ENCODE results near the gene KEAP1. TPM values are rescaled to one million over a fixed set of nuclear protein-coding genes. Genes with fewer than 3 reads are reported as not detected.

Gene KEAP1
- total RNA-seq, 6 donors from 2014 or later = 34.6 to 85.1 (median 60.7) TPM

DNA sequence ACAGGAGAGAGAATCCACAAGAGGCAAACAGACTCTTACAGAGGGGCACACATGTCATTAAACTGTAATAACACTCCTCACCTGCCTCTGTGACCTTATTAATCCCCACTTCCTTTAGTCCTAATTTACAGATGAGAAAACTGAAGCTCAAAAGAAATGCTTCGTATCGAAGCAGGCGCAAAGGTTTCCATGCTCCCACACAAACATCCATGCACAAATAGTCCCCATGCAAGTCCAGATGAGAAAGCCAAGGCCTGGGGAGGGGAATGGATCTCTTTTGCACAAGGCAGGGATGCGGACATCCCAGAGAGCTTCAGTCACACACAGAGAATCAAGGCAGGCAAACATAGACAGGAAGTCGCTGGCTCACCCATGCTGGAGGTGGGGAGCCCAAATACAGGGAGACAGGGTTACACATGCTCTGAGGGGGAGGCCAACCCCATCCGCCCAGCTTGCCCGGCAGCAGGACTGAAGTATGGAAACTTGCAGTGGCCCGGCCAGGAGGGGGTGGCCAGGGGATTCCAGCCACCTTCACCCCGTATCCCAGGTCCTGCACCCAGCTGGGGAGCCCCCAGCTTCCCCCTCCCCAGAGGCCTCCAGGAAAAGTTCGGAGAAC lies 13.6 kb upstream of the KEAP1 start:
- Histone ChIP-seq H3K4me1 (peaks cover 17 to 38% (median 22%) of the 10 kb centered on the region in 4 donors), H3K27me3 (peaks cover 3 to 46% (median 31%) of the 10 kb centered on the region in 4 donors), H3K27ac (peak overlapping the region in 2 of 4 donors; percentile 4 to 36), H3K36me3 (no peaks in the 10 kb centered on the region), H3K9me3 (no peaks in the 10 kb centered on the region), H3K4me3 (peak overlapping the region in 3 of 4 donors; percentile 24 to 40 (median 39))
- 45 to 50% methylated on average over 8 to 9 of the region's 10 CpGs for WGBS, 2 donors
- ATAC-seq (ENCODE audit: low FRiP score in 2 of 2) (no peak), DNase-seq (no peak)
- TF ChIP-seq POLR2AphosphoS5 (IDR thresholded peaks at IDR 0.05) (no peak), EP300 (IDR thresholded peaks at IDR 0.05) (no peak), POLR2A (IDR thresholded peaks at IDR 0.05) (no peak)
- TF ChIP-seq, protein P1, sequence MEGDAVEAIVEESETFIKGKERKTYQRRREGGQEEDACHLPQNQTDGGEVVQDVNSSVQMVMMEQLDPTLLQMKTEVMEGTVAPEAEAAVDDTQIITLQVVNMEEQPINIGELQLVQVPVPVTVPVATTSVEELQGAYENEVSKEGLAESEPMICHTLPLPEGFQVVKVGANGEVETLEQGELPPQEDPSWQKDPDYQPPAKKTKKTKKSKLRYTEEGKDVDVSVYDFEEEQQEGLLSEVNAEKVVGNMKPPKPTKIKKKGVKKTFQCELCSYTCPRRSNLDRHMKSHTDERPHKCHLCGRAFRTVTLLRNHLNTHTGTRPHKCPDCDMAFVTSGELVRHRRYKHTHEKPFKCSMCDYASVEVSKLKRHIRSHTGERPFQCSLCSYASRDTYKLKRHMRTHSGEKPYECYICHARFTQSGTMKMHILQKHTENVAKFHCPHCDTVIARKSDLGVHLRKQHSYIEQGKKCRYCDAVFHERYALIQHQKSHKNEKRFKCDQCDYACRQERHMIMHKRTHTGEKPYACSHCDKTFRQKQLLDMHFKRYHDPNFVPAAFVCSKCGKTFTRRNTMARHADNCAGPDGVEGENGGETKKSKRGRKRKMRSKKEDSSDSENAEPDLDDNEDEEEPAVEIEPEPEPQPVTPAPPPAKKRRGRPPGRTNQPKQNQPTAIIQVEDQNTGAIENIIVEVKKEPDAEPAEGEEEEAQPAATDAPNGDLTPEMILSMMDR (IDR thresholded peaks at IDR 0.05) = no peak

DNA sequence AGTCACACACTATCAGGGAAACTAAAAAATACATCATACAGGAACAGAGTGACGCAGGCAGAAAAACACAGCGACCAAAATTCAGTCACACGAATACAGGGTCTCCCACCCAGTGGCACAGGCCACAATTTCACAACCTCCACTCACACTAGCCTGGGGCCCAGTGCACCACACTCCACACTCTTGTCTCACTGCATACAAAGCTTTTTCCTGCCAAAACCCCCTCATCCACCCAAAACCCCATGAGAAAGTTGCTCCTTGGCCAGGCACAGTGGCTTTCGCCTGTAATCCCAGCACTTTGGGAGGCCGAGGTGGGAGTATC lies 12.9 kb upstream of the KEAP1 start:
- WGBS, 2 donors = 91 to 93% methylated on average over 5 of the region's 5 CpGs
- Histone ChIP-seq H3K27me3 (peaks cover 3 to 46% (median 31%) of the 10 kb centered on the region in 4 donors), H3K9me3 (no peaks in the 10 kb centered on the region), H3K36me3 (no peaks in the 10 kb centered on the region), H3K27ac (no peak overlapping the region), H3K4me3 (peak overlapping the region in 1 of 4 donors; percentile 3), H3K4me1 (peaks cover 17 to 38% (median 22%) of the 10 kb centered on the region in 4 donors)
- no peak for TF ChIP-seq POLR2A (IDR thresholded peaks at IDR 0.05)
- TF ChIP-seq EP300 (IDR thresholded peaks at IDR 0.05) = no peak
- no peak for TF ChIP-seq POLR2AphosphoS5 (IDR thresholded peaks at IDR 0.05)
- TF ChIP-seq, protein P1 (IDR thresholded peaks at IDR 0.05) = no peak
- no peak for DNase-seq
- no peak for ATAC-seq (ENCODE audit: low FRiP score in 2 of 2)

DNA sequence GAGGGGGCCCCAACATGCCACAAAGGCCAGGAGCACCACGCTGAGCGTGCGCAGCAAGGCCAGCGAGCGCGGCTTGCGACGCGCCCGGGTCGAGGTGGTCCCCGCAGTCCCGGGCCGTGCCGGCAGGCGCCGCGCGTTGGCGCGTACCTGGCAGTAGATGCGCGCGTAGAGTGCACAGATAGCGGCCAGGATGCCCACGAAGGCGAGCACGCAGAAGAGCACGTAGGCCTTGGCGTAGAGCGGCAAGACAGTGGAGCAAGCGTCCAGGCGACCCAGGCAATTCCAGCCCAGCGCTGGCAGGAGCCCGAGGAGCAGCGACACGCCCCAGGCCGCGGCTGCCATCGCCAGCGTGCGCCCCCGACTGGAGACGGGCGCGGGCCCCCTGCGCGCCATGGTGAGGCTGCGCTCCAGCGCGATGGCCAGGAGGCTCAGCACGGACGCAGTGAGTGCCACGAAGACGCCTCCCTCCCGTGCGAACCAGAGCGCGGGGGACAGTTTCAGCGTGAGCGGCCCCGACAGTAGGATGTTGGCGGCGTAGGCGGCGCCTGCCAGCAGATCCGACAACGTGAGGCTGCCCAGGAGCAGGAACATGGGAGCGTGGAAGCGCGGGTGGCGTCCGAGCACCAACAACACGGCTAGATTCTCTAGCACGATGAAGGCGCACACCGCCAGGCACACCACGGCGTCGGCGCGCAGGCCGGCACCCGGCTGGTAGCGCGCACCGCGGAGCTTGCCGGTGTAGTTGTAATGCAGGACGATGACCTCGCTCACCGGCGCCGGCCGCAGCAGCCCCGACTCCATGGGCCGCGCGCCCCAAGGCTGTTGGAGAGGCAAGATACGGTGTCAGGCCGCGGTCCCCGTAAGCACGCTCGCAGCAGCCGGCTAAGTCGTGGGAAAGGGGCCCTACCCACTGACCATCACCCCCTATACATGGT lies 11.3 kb upstream of the KEAP1 start:
- TF ChIP-seq EP300 (IDR thresholded peaks at IDR 0.05) = no peak
- TF ChIP-seq, protein P1 (IDR thresholded peaks at IDR 0.05) = peak in 1 of 6 experiments; percentile 35
- DNase-seq (peak in 1 of 2 donors; percentile 84), ATAC-seq (ENCODE audit: low FRiP score in 2 of 2) (no peak)
- 9 to 24% methylated on average over 28 to 46 of the region's 107 CpGs for WGBS, 2 donors
- H3K27ac ChIP-seq = no peak overlapping the region
- H3K36me3 ChIP-seq = no peaks in the 10 kb centered on the region
- peaks cover 17 to 44% (median 24%) of the 10 kb centered on the region in 4 donors for H3K4me1 ChIP-seq
- peaks cover 3 to 49% (median 29%) of the 10 kb centered on the region in 4 donors for H3K27me3 ChIP-seq
- H3K4me3 ChIP-seq = peak overlapping the region in 1 of 4 donors; percentile 1
- H3K9me3 ChIP-seq = no peaks in the 10 kb centered on the region

DNA sequence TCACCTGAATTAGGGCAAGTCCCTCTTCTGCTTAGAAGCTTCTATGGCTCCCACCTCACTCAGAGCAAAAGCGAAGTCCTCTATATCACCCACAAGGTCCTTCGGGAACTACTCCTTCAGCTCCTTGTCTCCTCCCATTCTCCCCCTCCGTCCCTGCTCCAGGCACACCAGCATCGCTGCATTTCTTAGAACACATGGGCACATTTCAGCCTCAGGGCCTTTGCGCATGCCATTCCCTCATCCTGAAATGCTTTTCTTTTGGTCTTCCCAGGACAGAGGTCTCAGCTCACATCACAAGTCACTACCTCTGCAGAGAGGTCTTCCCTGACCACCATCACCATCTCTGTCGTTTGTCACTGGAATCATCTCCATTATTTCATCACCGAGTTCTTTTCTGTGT lies 10.1 kb upstream of the KEAP1 start:
- DNase-seq (no peak), ATAC-seq (ENCODE audit: low FRiP score in 2 of 2) (no peak)
- TF ChIP-seq EP300 (IDR thresholded peaks at IDR 0.05) (no peak), POLR2AphosphoS5 (IDR thresholded peaks at IDR 0.05) (no peak), POLR2A (IDR thresholded peaks at IDR 0.05) (no peak)
- TF ChIP-seq, protein P1 (IDR thresholded peaks at IDR 0.05) = no peak
- no peak overlapping the region for H3K4me3 ChIP-seq
- no peaks in the 10 kb centered on the region for H3K36me3 ChIP-seq
- peaks cover 14 to 35% (median 19%) of the 10 kb centered on the region in 4 donors for H3K4me1 ChIP-seq
- WGBS, 2 donors = 79 to 85% methylated on average over 7 of the region's 7 CpGs
- H3K27me3 ChIP-seq = peaks cover 3 to 40% (median 24%) of the 10 kb centered on the region in 4 donors
- H3K27ac ChIP-seq = no peak overlapping the region
- no peaks in the 10 kb centered on the region for H3K9me3 ChIP-seq

Measured in upper lobe of left lung (tissue), 6 donors.